HEK293 (cell line): ENCODE data around the gene ADAM19.

Source experiments
- CTCF ChIP-seq: fragments of 450-650 bp; formaldehyde crosslinking; IDR thresholded peaks from 2 replicates; pipeline ENCODE4 v1.5.1; 2016; ENCODE audit warnings: missing biosample characterization, missing genetic modification characterization
- ZFP3 ChIP-seq: fragments of 450-650 bp; formaldehyde crosslinking; IDR thresholded peaks from 2 replicates; pipeline ENCODE4 v1.5.1; 2016; ENCODE audit warnings: low read depth, missing biosample characterization, missing genetic modification characterization
- ZNF133 ChIP-seq: fragments of 450-650 bp; formaldehyde crosslinking; IDR thresholded peaks from 2 replicates; pipeline ENCODE4 v1.5.1; 2016; ENCODE audit warnings: missing biosample characterization, missing genetic modification characterization
- ZNF530 ChIP-seq: fragments of 450-650 bp; formaldehyde crosslinking; IDR thresholded peaks from 2 replicates; pipeline ENCODE4 v1.5.1; 2016; ENCODE audit warnings: low read depth, missing biosample characterization, missing genetic modification characterization
- ZNF555 ChIP-seq: fragments of 450-650 bp; formaldehyde crosslinking; conservative IDR thresholded peaks from 2 replicates; pipeline ENCODE4 v1.5.1; 2017; ENCODE audit warnings: missing biosample characterization, mild to moderate bottlenecking, missing genetic modification characterization, inconsistent platforms

- TF ChIP-seq CTCF (tag by site-specific recombination) (no peak), ZNF530 (no peak), ZNF133 (tag by site-specific recombination) (no peak), ZNF555 (no peak), ZFP3 (no peak)
These were observed 82.7 kb downstream of the ADAM19 start for GRCh38 chr5:157492886-157493285.
